Cardiac fibroblast (primary cell): ENCODE measurements around the gene TRAPPC2L.

Experiments used
- DNase-seq, 2 donors: peaks; one replicate each; pipeline versions ENCODE4 v3.0.0 to v3.0.0-alpha.2; 2010; ENCODE audit warnings: low read depth in 2 of 2
- H3K4me3 ChIP-seq, 2 donors: replicated peaks in 1 of 2; 1 replicate in 1 of 2; 2 replicates in 1 of 2; pipeline ENCODE4 v1.5.1; 2011; ENCODE audit warnings: low read depth in 2 of 2, low read length in 2 of 2, mild to moderate bottlenecking in 2 of 2, moderate library complexity in 1 of 2
- TF ChIP-seq, protein P1 (sequence below): IDR thresholded peaks from one replicate; pipeline ENCODE4 v1.5.1; 2011; ENCODE audit warnings: low read depth, mild to moderate bottlenecking, low read length, inconsistent platforms

TRAPPC2L gene

DNA sequence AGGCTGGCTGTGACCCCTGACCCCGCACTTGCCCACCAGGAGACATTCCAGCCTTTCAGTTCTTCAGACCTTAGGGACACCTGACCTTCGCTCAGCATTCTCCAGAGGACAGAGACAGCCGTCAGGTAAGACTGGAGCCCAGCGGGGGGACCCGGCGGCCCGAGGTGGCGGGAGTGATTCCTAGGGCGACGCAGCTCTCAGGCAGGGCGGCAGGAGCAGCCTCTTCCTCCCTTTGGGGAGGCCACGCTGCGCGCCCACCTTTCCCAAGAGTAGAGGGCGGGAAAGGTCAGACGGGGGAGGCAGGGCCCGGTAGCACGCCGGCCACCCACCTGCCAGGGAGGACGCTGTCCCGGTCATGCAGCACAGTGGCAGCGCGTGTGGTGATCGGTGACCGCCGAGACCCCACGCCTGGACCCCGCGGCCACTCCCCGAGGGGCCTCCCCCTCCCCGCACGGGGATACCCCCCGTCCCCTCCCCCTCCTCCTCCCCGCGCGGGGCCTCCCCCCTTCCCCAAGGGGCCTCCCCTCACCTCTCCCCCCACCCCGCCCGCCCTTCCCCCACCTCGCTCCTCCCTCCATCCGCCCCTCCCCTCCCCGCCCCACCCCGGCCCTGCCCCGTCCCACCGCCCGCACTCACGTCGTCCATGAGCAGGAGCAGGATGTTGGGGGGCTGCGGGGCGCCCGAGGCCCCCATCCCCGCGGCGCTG, 652 bp upstream of the TRAPPC2L start:
- DNase-seq: no peak
- peak overlapping the region; percentile 76 to 78 for H3K4me3 ChIP-seq

DNA sequence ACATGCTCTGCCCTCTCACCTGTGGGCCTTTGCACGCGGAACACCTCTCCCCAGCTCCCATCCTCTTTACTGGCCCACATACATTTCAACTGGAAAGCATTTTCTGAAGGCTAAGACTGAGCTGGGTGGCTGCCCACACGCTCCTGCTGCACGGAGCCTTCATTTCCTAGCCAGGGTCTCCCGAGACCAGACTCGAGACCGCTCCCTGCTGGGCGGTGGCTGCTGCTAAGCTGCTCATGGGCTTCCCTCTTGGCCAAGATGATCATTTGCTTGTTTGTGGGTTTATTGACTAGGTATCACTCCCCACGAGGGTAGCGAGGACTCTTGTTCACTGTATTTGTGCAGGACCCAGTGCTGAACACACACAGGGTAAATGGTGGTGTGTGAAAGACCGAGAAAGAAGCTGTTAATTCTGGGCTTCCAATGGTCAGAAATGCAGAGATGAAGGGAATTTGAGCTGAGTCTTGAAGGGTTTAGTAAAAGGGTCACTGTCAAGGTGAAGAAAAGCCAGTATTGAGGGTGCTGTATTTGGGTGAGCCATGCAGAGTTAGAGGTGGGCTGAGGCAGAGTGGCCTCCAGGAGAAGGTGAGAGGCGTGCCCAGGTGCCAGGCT, 907 bp downstream of the TRAPPC2L start:
- peak overlapping the region; percentile 99 for H3K4me3 ChIP-seq
- peak; percentile 78 to 85 for DNase-seq
- TF ChIP-seq, protein P1, sequence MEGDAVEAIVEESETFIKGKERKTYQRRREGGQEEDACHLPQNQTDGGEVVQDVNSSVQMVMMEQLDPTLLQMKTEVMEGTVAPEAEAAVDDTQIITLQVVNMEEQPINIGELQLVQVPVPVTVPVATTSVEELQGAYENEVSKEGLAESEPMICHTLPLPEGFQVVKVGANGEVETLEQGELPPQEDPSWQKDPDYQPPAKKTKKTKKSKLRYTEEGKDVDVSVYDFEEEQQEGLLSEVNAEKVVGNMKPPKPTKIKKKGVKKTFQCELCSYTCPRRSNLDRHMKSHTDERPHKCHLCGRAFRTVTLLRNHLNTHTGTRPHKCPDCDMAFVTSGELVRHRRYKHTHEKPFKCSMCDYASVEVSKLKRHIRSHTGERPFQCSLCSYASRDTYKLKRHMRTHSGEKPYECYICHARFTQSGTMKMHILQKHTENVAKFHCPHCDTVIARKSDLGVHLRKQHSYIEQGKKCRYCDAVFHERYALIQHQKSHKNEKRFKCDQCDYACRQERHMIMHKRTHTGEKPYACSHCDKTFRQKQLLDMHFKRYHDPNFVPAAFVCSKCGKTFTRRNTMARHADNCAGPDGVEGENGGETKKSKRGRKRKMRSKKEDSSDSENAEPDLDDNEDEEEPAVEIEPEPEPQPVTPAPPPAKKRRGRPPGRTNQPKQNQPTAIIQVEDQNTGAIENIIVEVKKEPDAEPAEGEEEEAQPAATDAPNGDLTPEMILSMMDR: peak; percentile 85

More for the DNA sequence above, 652 bp upstream of the TRAPPC2L start:
- TF ChIP-seq, protein P1: no peak

GRCh38 chr16:88859381-88860091, 2.6 kb downstream of the TRAPPC2L start:
- TF ChIP-seq, protein P1: no peak
- H3K4me3 ChIP-seq: no peak overlapping the region
- no peak for DNase-seq

- H3K4me3 ChIP-seq: no peak overlapping the region
- TF ChIP-seq, protein P1: no peak
- DNase-seq: no peak
Observed at GRCh38 chr16:88861359-88861758, 4.4 kb downstream of the TRAPPC2L start.

DNA sequence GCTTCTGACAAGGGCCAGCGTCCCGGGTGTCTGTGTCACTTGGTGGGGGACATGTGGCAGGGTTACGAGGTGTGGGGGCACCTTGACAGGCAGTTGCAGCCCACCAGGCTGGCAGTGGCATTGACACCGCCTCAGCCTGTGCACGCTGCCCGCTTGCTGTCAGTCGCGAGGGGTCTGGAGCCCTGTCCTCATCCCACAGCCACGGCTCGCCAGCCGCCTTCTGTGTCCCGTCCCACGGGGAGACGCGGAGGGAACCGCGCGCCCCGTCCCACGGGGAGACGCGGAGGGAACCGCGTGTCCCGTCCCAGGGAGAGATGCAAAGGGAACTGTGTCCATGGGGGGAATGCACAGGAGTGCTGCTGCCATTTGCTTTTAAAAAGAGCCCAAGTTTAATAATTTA, 6.0 kb downstream of the TRAPPC2L start:
- TF ChIP-seq, protein P1: no peak
- DNase-seq: no peak
- H3K4me3 ChIP-seq: no peak overlapping the region

DNA sequence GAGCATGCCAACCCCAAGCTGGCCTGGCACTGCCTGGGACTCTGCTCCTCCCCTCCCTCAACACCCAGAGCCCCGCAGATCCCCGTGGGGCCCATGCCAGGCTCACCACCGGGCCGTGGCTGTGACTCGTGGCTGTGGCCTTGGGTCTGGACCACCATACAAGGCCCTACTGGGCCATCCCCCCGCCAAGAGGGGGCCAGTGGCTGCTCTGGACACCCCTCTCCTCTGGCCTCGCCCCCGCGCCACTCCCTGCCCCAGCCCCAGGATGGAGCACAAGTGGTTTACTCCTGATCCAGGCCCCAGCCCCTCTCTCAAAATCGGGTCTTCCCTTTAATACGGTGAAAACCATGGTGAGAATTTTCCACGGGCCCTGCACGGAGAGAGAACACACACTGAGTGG, 6.5 kb downstream of the TRAPPC2L start:
- no peak for DNase-seq

More for the DNA sequence above, 6.5 kb downstream of the TRAPPC2L start:
- H3K4me3 ChIP-seq: no peak overlapping the region
- TF ChIP-seq, protein P1: no peak
